Small intestine (tissue), 7 donors: ENCODE measurements around the gene CXCL1. TPM values are rescaled to one million over a fixed set of nuclear protein-coding genes. Genes with fewer than 3 reads are reported as not detected.

Source experiments
- DNase-seq, 2 donors: peaks; one replicate each; pipeline versions ENCODE4 v3.0.0 to v3.0.0-alpha.2; 2013
- FAIRE-seq: peaks from 2 replicates; lab custom pipeline; 2012; peaks lifted over from hg19 to GRCh38; lab: Jason Lieb, UNC
- H3K27ac ChIP-seq, 3 donors: one replicate each; pipeline ENCODE4 v1.5.1; 2013; ENCODE audit warnings: low read length in 2 of 3, mild to moderate bottlenecking in 2 of 3, control low read depth in 1 of 3, inconsistent platforms in 1 of 3, low read depth in 1 of 3, moderate library complexity in 1 of 3
- H3K27me3 ChIP-seq, 3 donors: one replicate each; pipeline ENCODE4 v1.6.1; 2013; ENCODE audit warnings: low read length in 3 of 3, inconsistent platforms in 1 of 3; ENCODE audit not compliant: control insufficient read depth in 3 of 3, insufficient read depth in 3 of 3
- H3K36me3 ChIP-seq, 3 donors: one replicate each; pipeline ENCODE4 v1.6.1; 2013; ENCODE audit warnings: low read length in 3 of 3, inconsistent platforms in 1 of 3, low read depth in 1 of 3, mild to moderate bottlenecking in 1 of 3, moderate library complexity in 1 of 3; ENCODE audit not compliant: control insufficient read depth in 3 of 3, insufficient read depth in 2 of 3
- H3K4me1 ChIP-seq, 3 donors: one replicate each; pipeline ENCODE4 v1.6.1; 2013; ENCODE audit warnings: low read length in 2 of 3, inconsistent platforms in 1 of 3, low read depth in 1 of 3, mild to moderate bottlenecking in 1 of 3, moderate library complexity in 1 of 3; ENCODE audit not compliant: control insufficient read depth in 3 of 3, insufficient read depth in 2 of 3
- H3K4me3 ChIP-seq, 3 donors: one replicate each; pipeline ENCODE4 v1.5.1; 2013; ENCODE audit warnings: low read length in 3 of 3, control low read depth in 1 of 3, inconsistent platforms in 1 of 3, low read depth in 1 of 3, mild to moderate bottlenecking in 1 of 3, moderate library complexity in 1 of 3
- H3K9me3 ChIP-seq, 2 donors: one replicate each; pipeline ENCODE4 v1.6.1; 2013; ENCODE audit warnings: low read depth in 1 of 2, low read length in 1 of 2; ENCODE audit not compliant: control insufficient read depth in 2 of 2, insufficient read depth in 1 of 2
- WGBS, 3 donors: extraction: QIAGEN DNeasy Blood & Tissue Kit; methylation state at CpG; one replicate each; pipeline ENCODE4 v1.1.7; 2013; 5-methylcytosine and 5-hydroxymethylcytosine counted together
- polyA plus RNA-seq, 4 donors: library from polyadenylated mRNA; stranded (reverse) in 3 of 4; unstranded in 1 of 4; fragments of 200-250 nt in 3 of 4; fragments of 120-200 nt in 1 of 4; gene quantifications; one replicate each; pipeline versions ENCODE4 v1.2.1 to v1.2.3, GENCODE V29; 2013
- donor health status: healthy with polysubstance abuse.
- donor health status: control.
- donor health status: control.
- donor health status: Bipolar disorder and iron deficiency.
- donor health status: healthy.

The CXCL1 gene
- polyA plus RNA-seq, 4 donors: 2.9 to 13.8 (median 10.1) TPM

DNA sequence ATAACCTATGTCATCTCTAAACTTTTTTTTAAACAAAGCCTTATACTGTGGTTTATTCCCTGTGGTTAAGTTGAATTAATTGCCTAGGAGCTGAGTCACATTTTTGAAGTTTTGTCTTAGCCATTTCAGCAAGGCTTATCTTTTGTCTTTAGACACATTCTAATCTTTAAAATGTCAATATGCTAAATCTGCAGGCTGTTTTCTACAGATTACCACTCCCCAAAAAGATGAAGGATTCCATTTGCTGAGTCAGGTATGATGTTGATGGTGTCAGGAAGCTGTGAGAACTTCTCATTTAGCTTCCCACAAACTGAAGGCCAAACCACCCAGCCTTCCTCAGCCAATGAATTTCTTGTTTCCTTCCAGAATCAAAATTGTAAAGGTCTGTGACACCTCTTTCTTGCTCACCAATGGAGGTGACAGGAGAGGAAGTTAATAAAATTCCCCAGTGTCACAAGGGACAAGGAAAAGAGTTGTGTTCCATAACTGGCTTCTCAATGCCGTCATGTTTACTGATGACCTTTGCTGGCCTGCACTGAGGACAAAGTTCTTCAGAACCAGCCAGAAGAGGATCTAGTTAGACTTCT, 36.4 kb upstream of the CXCL1 start:
- FAIRE-seq: no peak
- Histone ChIP-seq H3K4me3 (no peak overlapping the region), H3K4me1 (no peaks in the 10 kb centered on the region), H3K9me3 (no peaks in the 10 kb centered on the region), H3K27ac (no peak overlapping the region), H3K36me3 (no peaks in the 10 kb centered on the region), H3K27me3 (peaks cover 0 to 13% (median 4%) of the 10 kb centered on the region in 3 donors)
- 58 to 83% (median 68%) methylated on average over 1 of the region's 1 CpG for WGBS, 3 donors
- no peak for DNase-seq

DNA sequence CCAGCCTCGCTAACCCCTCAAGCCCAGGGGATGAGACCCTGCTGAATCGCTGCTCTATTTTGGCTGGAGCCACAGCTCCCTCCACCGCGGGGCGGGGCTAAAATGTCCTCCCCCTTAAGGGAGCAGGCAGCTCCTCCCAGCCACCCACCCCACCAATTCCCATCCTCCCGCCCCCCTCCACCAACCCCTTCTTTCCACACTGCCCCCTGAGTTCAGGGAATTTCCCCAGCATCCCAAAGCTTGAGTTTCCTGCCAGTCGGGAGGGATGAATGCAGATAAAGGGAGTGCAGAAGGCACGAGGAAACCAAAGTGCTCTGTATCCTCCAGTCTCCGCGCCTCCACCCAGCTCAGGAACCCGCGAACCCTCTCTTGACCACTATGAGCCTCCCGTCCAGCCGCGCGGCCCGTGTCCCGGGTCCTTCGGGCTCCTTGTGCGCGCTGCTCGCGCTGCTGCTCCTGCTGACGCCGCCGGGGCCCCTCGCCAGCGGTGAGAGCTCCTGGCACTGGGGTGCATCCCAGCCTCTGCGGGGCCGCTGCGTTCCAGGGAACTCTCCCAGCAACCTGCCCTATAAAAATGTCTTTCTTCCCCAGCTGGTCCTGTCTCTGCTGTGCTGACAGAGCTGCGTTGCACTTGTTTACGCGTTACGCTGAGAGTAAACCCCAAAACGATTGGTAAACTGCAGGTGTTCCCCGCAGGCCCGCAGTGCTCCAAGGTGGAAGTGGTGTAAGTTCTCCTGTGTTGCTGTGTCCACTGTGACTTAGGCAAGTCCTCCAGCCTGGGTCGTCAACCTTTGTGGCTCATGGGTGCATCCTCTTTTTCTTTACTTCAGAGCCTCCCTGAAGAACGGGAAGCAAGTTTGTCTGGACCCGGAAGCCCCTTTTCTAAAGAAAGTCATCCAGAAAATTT, 32.6 kb upstream of the CXCL1 start, which contains the start of gene CXCL6:
Gene CXCL6, plus strand, starts transcription at position 306 of the 907 bp plus-strand sequence. Its CDS starts 73 bp downstream, at position 379.
- peaks cover 0 to 13% (median 4%) of the 10 kb centered on the region in 3 donors for H3K27me3 ChIP-seq
- peak within 1 kb of the TSS in 1 of 3 donors; percentile 32 for H3K27ac ChIP-seq
- no peaks in the 10 kb centered on the region for H3K9me3 ChIP-seq
- WGBS, 3 donors: 5 to 8% (median 7%) methylated on average over 38 to 41 of the region's 41 CpGs
- FAIRE-seq (no peak), DNase-seq (peak in 1 of 2 donors; percentile 30)
- no peaks in the 10 kb centered on the region for H3K36me3 ChIP-seq
- no peaks in the 10 kb centered on the region for H3K4me1 ChIP-seq
- peak within 1 kb of the TSS in 2 of 3 donors; percentile 12 to 19 for H3K4me3 ChIP-seq

- H3K36me3 ChIP-seq: no peaks in the 10 kb centered on the region
- H3K27me3 ChIP-seq: peaks cover 0 to 13% (median 4%) of the 10 kb centered on the region in 3 donors
- 75 to 84% (median 80%) methylated on average over 5 of the region's 5 CpGs for WGBS, 3 donors
- H3K27ac ChIP-seq: no peak overlapping the region
- H3K9me3 ChIP-seq: no peaks in the 10 kb centered on the region
- DNase-seq (no peak), FAIRE-seq (no peak)
- no peaks in the 10 kb centered on the region for H3K4me1 ChIP-seq
- no peak overlapping the region for H3K4me3 ChIP-seq
Measured at GRCh38 chr4:73839071-73839470, 30.1 kb upstream of the CXCL1 start.

DNA sequence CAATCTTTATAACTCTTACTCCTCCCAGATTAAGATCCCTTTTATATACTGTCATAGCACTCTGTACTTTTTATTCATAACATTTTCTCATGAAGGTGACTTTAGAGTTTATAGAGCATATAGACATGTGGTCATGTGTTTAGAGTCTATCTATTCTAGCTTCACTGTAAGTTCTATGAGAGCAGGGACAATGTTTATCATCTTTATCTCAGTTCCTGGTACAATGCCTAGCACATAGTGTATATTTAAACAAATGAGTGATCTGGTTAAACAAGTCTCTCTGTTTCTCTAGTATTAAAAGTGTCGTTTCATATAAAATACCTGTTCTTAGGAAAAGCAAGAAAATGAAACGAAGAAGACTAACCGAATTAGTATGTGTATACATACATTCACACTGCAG, 29.5 kb upstream of the CXCL1 start:
- H3K9me3 ChIP-seq: no peaks in the 10 kb centered on the region
- no peaks in the 10 kb centered on the region for H3K4me1 ChIP-seq
- H3K4me3 ChIP-seq: no peak overlapping the region
- peak in 1 of 2 donors; percentile 10 for DNase-seq
- 72 to 85% (median 74%) methylated on average over 3 of the region's 3 CpGs for WGBS, 3 donors
- H3K27ac ChIP-seq: no peak overlapping the region
- no peak for FAIRE-seq
- H3K36me3 ChIP-seq: no peaks in the 10 kb centered on the region
- peaks cover 0 to 13% (median 4%) of the 10 kb centered on the region in 3 donors for H3K27me3 ChIP-seq

GRCh38 chr4:73841243-73841925, 27.8 kb upstream of the CXCL1 start:
- Histone ChIP-seq H3K27ac (no peak overlapping the region), H3K9me3 (no peaks in the 10 kb centered on the region), H3K4me1 (no peaks in the 10 kb centered on the region), H3K4me3 (no peak overlapping the region), H3K36me3 (no peaks in the 10 kb centered on the region), H3K27me3 (peaks cover 0 to 10% (median 4%) of the 10 kb centered on the region in 3 donors)
- 82 to 93% (median 84%) methylated on average over 3 to 4 of the region's 4 CpGs for WGBS, 3 donors
- DNase-seq (no peak), FAIRE-seq (no peak)

DNA sequence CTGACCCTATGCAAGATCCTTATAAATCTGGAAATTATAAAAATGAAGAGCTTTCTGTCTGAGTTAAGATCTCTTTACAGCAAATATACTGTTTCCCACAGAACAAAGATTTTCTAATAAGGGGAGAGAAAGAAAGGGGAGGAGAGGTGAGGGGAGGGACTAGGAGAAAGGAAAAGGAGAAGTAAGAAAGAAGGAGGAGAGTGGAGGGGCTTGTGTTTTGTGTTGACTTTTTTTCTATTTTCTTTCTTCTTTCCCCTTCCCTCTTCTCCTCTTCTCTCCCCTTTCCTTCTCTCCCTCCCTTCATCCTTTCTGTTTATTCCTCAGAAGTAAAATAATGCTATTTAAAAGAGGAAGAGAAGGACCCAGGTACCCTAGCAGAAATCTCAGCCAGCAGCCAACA, 26.5 kb upstream of the CXCL1 start:
- H3K27ac ChIP-seq: no peak overlapping the region
- H3K4me3 ChIP-seq: no peak overlapping the region
- H3K36me3 ChIP-seq: no peaks in the 10 kb centered on the region
- FAIRE-seq (no peak), DNase-seq (no peak)
- no peaks in the 10 kb centered on the region for H3K4me1 ChIP-seq
- H3K27me3 ChIP-seq: no peaks in the 10 kb centered on the region
- H3K9me3 ChIP-seq: no peaks in the 10 kb centered on the region

- no peak for FAIRE-seq
- Histone ChIP-seq H3K27me3 (no peaks in the 10 kb centered on the region), H3K9me3 (no peaks in the 10 kb centered on the region), H3K36me3 (no peaks in the 10 kb centered on the region), H3K4me1 (no peaks in the 10 kb centered on the region), H3K4me3 (no peak overlapping the region), H3K27ac (no peak overlapping the region)
- no peak for DNase-seq
Measured at GRCh38 chr4:73843369-73843768, 25.8 kb upstream of the CXCL1 start.

GRCh38 chr4:73844345-73844744, 24.8 kb upstream of the CXCL1 start:
- DNase-seq: no peak

More at GRCh38 chr4:73844345-73844744, 24.8 kb upstream of the CXCL1 start:
- Histone ChIP-seq H3K36me3 (no peaks in the 10 kb centered on the region), H3K4me1 (no peaks in the 10 kb centered on the region), H3K9me3 (no peaks in the 10 kb centered on the region), H3K4me3 (no peak overlapping the region), H3K27me3 (no peaks in the 10 kb centered on the region), H3K27ac (no peak overlapping the region)
- WGBS, 3 donors: 53 to 63% (median 60%) methylated on average over 3 of the region's 3 CpGs
- no peak for FAIRE-seq
